GM21515 (cell line): ENCODE results near the gene KMT5C.

Experiments used
- ATAC-seq: cut with Tn5 transposase; IDR thresholded peaks from one replicate; pipeline ENCODE4 v1.9.1; 2021; ENCODE audit not compliant: unreplicated experiment

The KMT5C gene

DNA sequence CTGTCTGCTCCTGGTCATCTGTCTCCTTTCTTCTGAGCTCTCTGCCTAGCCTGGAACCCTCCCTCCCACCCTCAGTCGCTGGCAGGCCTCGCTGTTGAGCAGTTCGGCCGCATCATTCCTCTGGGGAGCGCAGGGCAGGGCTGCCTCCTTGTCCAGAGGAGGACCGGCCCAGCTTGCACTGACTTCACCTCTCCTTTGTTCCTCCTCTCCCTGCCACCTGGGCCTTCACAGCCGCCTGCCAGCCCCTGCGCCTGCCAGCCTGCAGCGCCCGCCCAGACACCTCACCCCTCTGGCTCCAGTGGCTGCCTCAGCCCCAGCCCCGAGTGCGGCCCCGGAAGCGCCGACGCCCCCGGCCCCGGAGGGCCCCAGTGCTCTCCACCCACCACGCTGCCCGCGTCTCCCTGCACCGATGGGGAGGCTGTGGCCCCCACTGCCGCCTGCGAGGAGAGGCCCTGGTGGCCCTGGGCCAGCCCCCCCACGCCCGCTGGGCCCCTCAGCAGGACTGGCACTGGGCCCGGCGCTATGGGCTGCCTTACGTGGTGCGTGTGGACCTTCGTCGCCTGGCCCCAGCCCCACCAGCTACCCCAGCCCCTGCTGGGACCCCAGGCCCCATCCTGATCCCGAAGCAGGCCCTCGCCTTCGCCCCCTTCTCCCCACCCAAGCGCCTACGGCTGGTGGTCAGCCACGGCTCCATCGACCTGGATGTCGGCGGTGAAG lies 7.2 kb downstream of the KMT5C start:
- ATAC-seq, result no peak

- ATAC-seq, result no peak
Measured at GRCh38 chr19:55347442-55348009, 7.8 kb downstream of the KMT5C start.

GRCh38 chr19:55348317-55349034 lies 8.8 kb downstream of the KMT5C start:
- ATAC-seq, result no peak

- ATAC-seq, result no peak
Measured at GRCh38 chr19:55350620-55351315, 11.1 kb downstream of the KMT5C start.

GRCh38 chr19:55352040-55352439 lies 12.4 kb downstream of the KMT5C start:
- ATAC-seq, result no peak

DNA sequence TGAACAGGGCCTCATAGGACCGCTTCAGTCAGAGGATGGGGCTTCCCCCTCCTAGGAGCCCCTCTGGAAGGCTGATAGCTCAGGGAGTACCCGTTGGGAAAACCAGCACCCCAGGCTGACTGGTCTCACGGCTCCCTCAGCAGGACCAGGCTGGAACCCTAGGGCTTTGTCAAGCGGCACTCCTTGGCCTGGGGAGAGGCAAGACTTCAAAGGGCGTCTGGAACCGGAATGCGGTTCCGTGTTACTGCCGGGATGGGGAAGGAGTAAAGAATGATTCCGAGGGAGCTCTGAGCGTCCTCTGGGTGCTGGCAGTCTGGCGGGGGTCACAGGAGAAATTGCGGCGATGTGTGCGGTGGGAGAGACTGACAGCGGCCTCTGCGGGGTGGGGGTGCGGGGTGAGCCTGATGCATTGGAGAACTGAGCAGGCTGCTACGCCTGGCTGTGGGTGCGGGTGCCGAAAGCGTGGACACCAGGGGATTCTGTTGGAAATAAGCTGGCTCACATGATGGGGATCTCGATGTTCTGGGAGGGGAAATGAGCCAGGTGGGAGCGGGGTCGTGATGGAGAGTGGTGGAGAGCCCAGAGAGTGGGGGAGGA lies 13.0 kb downstream of the KMT5C start:
- ATAC-seq, result no peak

GRCh38 chr19:55353356-55353802 lies 13.7 kb downstream of the KMT5C start:
- ATAC-seq, result no peak

- no peak for ATAC-seq
Measured at GRCh38 chr19:55353803-55354697, 14.4 kb downstream of the KMT5C start.

DNA sequence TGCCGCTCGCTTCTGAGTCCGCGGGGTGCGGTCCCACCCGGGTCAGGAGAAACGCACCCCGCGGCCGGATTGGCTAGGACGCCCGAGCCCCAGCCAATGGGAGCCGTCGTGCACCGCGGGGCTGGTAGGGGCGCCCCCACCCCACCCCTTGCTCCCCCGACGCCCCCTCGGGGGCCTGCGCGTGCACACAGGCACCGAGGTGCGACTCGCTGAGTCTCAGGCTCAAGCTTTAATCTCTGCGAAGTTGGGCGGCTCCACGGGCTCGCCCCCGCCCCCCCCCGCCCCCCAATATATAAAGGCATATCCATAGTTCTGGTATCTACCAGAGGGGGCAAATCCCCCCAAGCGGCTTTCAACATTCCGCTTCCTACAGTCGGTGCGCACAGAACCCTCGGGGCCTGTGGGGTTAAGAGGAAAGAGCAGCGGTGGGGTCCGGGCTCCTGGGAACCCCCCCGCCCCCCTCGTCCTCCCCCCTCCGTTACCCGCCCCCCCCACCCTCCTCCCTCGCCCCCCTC lies 15.1 kb downstream of the KMT5C start, which contains the start of gene COX6B2:
COX6B2 (minus strand) TSS at position 22 of the 515 bp plus-strand sequence. CDS start 198 bp downstream, outside the sequence.
- ATAC-seq, result no peak

- ATAC-seq, result no peak
Measured at GRCh38 chr19:55355213-55355821, 15.6 kb downstream of the KMT5C start.

GRCh38 chr19:55358493-55358892 lies 18.8 kb downstream of the KMT5C start:
- no peak for ATAC-seq

- ATAC-seq, result no peak
Measured at GRCh38 chr19:55358943-55359908, 19.6 kb downstream of the KMT5C start.

GRCh38 chr19:55360902-55361301 lies 21.2 kb downstream of the KMT5C start:
- ATAC-seq, result no peak

GRCh38 chr19:55362174-55362989 lies 22.7 kb downstream of the KMT5C start:
- ATAC-seq, result no peak

DNA sequence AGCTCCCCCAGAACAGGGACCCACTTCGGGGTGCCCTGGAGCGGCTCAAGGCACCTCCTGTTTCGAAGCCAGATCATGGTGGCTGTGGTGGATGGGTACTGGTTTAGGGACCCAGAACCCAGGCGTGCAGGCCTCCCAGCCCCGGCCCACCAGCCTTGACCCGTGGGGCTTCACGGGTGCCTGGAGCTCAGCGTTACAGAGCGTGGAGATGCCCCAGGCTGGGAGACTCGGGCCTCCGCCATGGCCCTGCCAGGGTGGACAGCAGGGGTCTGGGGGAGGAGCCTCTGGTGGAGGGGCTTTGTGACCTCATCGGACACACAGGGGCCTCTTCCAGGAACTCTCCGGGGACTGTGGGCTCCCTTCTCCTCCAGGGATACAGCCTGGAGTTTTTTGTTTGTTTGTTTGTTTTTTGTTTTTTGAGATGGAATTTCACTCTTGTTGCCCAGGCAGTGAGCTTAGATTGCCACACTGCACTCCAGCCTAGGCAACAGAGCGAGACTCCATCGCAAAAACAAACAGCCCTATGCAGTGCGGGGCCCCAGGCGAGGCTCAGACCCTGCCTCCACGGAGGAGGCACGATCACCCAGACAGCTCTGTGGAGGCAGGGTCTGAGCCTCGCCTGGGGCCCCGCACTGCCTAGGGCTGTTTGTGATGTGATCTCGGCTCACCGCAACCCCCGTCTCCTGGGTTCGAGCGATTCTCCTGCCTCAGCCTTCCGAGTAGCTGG lies 23.5 kb downstream of the KMT5C start, which contains the start of gene GARIN5B:
GARIN5B (minus strand) TSS at position 271 of the 727 bp plus-strand sequence; CDS start at position 77, 194 bp downstream.
- ATAC-seq, result no peak

- no peak for ATAC-seq
Measured at GRCh38 chr19:55365245-55365644, 25.6 kb downstream of the KMT5C start.
